Lower leg skin (tissue), 3 donors: ENCODE data around the gene S1PR4.

ENCODE experiments used
- POLR2A ChIP-seq, 2 donors: fragments of 450-650 bp; IDR thresholded peaks; one replicate each; pipeline ENCODE4 v1.6.1; 2016 to 2017; ENCODE audit warnings: antibody characterized with exemption in 2 of 2, mild to moderate bottlenecking in 1 of 2, moderate library complexity in 1 of 2
- TF ChIP-seq, protein P1 (sequence below), 3 donors: fragments of 450-650 bp; IDR thresholded peaks; one replicate each; pipeline ENCODE4 v1.5.1; 2016; ENCODE audit warnings: antibody characterized with exemption in 3 of 3, mild to moderate bottlenecking in 3 of 3, moderate library complexity in 2 of 3

DNA sequence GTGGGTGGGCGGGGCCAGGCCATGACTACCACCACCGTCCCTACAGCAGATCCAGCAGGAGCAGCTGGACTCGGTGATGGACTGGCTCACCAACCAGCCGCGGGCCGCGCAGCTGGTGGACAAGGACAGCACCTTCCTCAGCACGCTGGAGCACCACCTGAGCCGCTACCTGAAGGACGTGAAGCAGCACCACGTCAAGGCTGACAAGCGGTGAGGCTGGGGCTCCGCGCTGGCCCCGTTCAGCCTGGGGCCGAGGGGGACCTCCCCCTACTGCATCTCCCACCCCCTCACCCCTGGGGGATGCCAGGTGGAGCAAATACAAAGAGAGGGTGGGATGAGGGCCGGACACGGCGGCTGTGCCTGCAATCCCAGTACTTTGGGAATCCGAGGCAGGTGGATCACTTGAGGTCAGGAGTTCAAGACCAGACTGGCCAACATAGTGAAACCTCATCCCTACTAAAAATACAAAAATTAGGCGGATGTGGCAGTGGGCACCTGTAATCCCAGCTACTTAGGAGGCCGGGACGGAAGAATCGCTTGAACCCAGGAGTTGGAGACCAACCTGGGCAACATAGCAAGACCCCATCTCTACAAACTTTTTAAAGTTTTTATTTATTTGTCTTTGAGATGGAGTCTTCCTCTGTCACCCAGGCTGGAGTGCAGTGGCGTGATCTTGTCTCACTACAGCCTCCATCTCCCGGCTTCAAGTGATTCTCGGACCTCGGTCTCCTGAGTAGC lies 27.8 kb downstream of the S1PR4 start:
- TF ChIP-seq, protein P1, sequence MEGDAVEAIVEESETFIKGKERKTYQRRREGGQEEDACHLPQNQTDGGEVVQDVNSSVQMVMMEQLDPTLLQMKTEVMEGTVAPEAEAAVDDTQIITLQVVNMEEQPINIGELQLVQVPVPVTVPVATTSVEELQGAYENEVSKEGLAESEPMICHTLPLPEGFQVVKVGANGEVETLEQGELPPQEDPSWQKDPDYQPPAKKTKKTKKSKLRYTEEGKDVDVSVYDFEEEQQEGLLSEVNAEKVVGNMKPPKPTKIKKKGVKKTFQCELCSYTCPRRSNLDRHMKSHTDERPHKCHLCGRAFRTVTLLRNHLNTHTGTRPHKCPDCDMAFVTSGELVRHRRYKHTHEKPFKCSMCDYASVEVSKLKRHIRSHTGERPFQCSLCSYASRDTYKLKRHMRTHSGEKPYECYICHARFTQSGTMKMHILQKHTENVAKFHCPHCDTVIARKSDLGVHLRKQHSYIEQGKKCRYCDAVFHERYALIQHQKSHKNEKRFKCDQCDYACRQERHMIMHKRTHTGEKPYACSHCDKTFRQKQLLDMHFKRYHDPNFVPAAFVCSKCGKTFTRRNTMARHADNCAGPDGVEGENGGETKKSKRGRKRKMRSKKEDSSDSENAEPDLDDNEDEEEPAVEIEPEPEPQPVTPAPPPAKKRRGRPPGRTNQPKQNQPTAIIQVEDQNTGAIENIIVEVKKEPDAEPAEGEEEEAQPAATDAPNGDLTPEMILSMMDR (IDR thresholded peaks at IDR 0.05) = no peak
- no peak for TF ChIP-seq POLR2A (IDR thresholded peaks at IDR 0.05)
